K562 (cell line): ENCODE measurements around the gene PTP4A1. TPM values are rescaled to one million over a fixed set of nuclear protein-coding genes. Genes with fewer than 3 reads are reported as not detected.

ENCODE experiments used
- ATAC-seq: fragments of 200-7000 bp; cut with Tn5 transposase; 3 replicates; pipeline ENCODE4 v1.9.1; 2020; ENCODE audit warnings: moderate library complexity
- BruUV-seq: library from RNA; stranded (reverse); fragments of 400-500 nt; replicated peaks from 2 replicates; lab custom pipeline; 2021; lab: Mats Ljungman, UMichigan
- CTCF ChIA-PET: fragments of 300-600 bp; formaldehyde crosslinking; extraction: SDS; loops from one replicate; lab custom pipeline; 2021; ENCODE audit warnings: low intra/inter-chr PET ratio; lab: Yijun Ruan, JAX
- POLR2A ChIA-PET: fragments of 300-600, 350-650 bp; sonication (Branson Sonifier 250); formaldehyde crosslinking; extraction: SDS; loops from one replicate; lab custom pipeline; 2021; ENCODE audit warnings: antibody characterized with exemption, inconsistent platforms; lab: Yijun Ruan, JAX
- DNase-seq, 4 experiments: peaks; one replicate each; pipeline versions ENCODE4 v3.0.0 to v3.0.0-alpha.2; 2011 to 2018; ENCODE audit warnings: low spot score in 3 of 4, mixed read lengths in 3 of 4; ENCODE audit errors: extremely low read depth in 1 of 4
- FAIRE-seq: peaks from 2 replicates; lab custom pipeline; 2011; peaks lifted over from hg19 to GRCh38; lab: Jason Lieb, UNC
- H2AFZ ChIP-seq: 2 replicates; pipeline ENCODE4 v1.6.0; 2011; ENCODE audit warnings: low read depth, low read length, control low read depth, inconsistent platforms
- H3K27ac ChIP-seq: fragments of 200-600 bp; 3 replicates; pipeline ENCODE4 v1.8.0; 2011; ENCODE audit warnings: low read depth, mild to moderate bottlenecking, control low read depth, inconsistent platforms, low read length, moderate library complexity, mixed read lengths; ENCODE audit errors: extremely low read depth
- H3K27me3 ChIP-seq, 2 experiments: fragments of 300-600 bp in 1 of 2; 2 replicates in 1 of 2; 3 replicates in 1 of 2; pipeline versions ENCODE4 v1.6.0 to v1.8.0; 2011; ENCODE audit warnings: inconsistent platforms in 2 of 2, low read length in 2 of 2, mild to moderate bottlenecking in 1 of 2, mixed read lengths in 1 of 2, moderate library complexity in 1 of 2; ENCODE audit not compliant: control insufficient read depth in 2 of 2, insufficient read depth in 2 of 2
- H3K36me3 ChIP-seq: fragments of 300-600 bp; 3 replicates; pipeline ENCODE4 v1.8.0; 2011; ENCODE audit warnings: mild to moderate bottlenecking, low read length, inconsistent platforms; ENCODE audit not compliant: control insufficient read depth, insufficient read depth
- H3K4me1 ChIP-seq, 2 experiments: fragments of 200-600 bp in 1 of 2; replicated peaks in 1 of 2; 2 replicates in 1 of 2; 3 replicates in 1 of 2; pipeline versions ENCODE4 v1.5.1 to v1.8.0; 2011; ENCODE audit warnings: inconsistent platforms in 2 of 2, low read length in 2 of 2, mild to moderate bottlenecking in 1 of 2, mixed read lengths in 1 of 2, moderate library complexity in 1 of 2; ENCODE audit not compliant: control insufficient read depth in 2 of 2, insufficient read depth in 2 of 2
- H3K4me2 ChIP-seq: 2 replicates; pipeline ENCODE4 v1.6.1; 2011; ENCODE audit warnings: low read length, control low read depth, inconsistent platforms, mixed read lengths; ENCODE audit not compliant: insufficient read depth
- H3K4me3 ChIP-seq: fragments of 200-600 bp; sonication (generic), shearing (Covaris generic); 2 replicates; pipeline ENCODE4 v1.5.1; 2016; ENCODE audit warnings: control low read depth, inconsistent platforms
- H3K79me2 ChIP-seq: fragments of 200-600 bp; 3 replicates; pipeline ENCODE4 v1.8.0; 2011; ENCODE audit warnings: low read length, inconsistent platforms; ENCODE audit not compliant: control insufficient read depth, insufficient read depth
- H3K9ac ChIP-seq, 2 experiments: 2 replicates each; pipeline versions ENCODE4 v1.6.0 to v1.6.1; 2011; ENCODE audit warnings: low read depth in 2 of 2, low read length in 2 of 2, control low read depth in 1 of 2, inconsistent platforms in 1 of 2, mild to moderate bottlenecking in 1 of 2, mixed read lengths in 1 of 2; ENCODE audit not compliant: insufficient read depth in 1 of 2
- H3K9me1 ChIP-seq: one replicate; pipeline ENCODE4 v1.6.0; 2011; ENCODE audit warnings: inconsistent platforms, mild to moderate bottlenecking, low read length, moderate library complexity; ENCODE audit not compliant: control insufficient read depth, insufficient read depth
- H3K9me3 ChIP-seq: replicated peaks from 2 replicates; pipeline ENCODE4 v1.5.1; 2011; ENCODE audit warnings: low read depth, low read length, inconsistent platforms; ENCODE audit not compliant: control insufficient read depth, insufficient read depth
- H4K20me1 ChIP-seq: replicated peaks from 2 replicates; pipeline ENCODE4 v1.6.1; 2011; ENCODE audit warnings: low read length, inconsistent platforms, mixed read lengths; ENCODE audit not compliant: control insufficient read depth, insufficient read depth
- ELF1 ChIP-seq: fragments of 200-800 bp; sonication (Bioruptor generic); IDR thresholded peaks from 2 replicates; pipeline ENCODE4 v1.6.1; 2016; ENCODE audit warnings: missing genetic modification characterization, missing compliant biosample characterization
- HES1 ChIP-seq: fragments of 450-650 bp; IDR thresholded peaks from 2 replicates; pipeline ENCODE4 v1.6.1; 2016; ENCODE audit warnings: low read depth, mild to moderate bottlenecking, moderate library complexity
- RBBP5 ChIP-seq: fragments of 200-600 bp; sonication (generic); IDR thresholded peaks from 2 replicates; pipeline ENCODE4 v1.6.1; 2012; ENCODE audit warnings: borderline replicate concordance, mild to moderate bottlenecking, low read length, control low read depth, inconsistent platforms; ENCODE audit not compliant: insufficient read depth, poor library complexity, severe bottlenecking
- ZC3H11A ChIP-seq: IDR thresholded peaks from 2 replicates; pipeline ENCODE4 v1.6.1; 2012; ENCODE audit warnings: low read depth, low read length, improper control_type of control experiment
- ZNF121 ChIP-seq: sonication (generic); formaldehyde crosslinking; conservative IDR thresholded peaks from 2 replicates; pipeline ENCODE4 v1.8.0; 2022; ENCODE audit warnings: missing genetic modification reagents
- ZNF140 ChIP-seq: fragments of 250-450 bp; sonication (Bioruptor Pico); IDR thresholded peaks from 2 replicates; pipeline ENCODE4 v1.8.0; 2021; ENCODE audit warnings: moderate library complexity, mild to moderate bottlenecking, inconsistent platforms
- ZNF24 ChIP-seq: fragments of 450-650 bp; IDR thresholded peaks from 2 replicates; pipeline ENCODE4 v1.6.1; 2016
- ZNF707 ChIP-seq: fragments of 250-450 bp; sonication (Bioruptor Pico); conservative IDR thresholded peaks from 2 replicates; pipeline ENCODE4 v1.8.0; 2022; ENCODE audit warnings: inconsistent platforms, mild to moderate bottlenecking, moderate library complexity
- WGBS: fragments of 100-300 bp; shearing (Covaris generic); methylation state at CpG from one replicate; pipeline ENCODE4 v1.1.6; 2016; ENCODE audit warnings: low coverage, mixed read lengths; ENCODE audit not compliant: insufficient coverage; ENCODE audit errors: missing lambda C conversion rate; 5-methylcytosine and 5-hydroxymethylcytosine counted together
- in situ Hi-C: fragments of 300-500 bp; cut with MboI; formaldehyde crosslinking; loops from 4 replicates; pipeline ENCODE4 v1.15.0; 2018; ENCODE audit warnings: inconsistent platforms, mixed read lengths
- intact Hi-C: fragments of 100-400 bp; cut with micrococcal nuclease; formaldehyde crosslinking; loops from 2 replicates; pipeline ENCODE4 v1.14.2; 2022
- polyA plus RNA-seq, 8 experiments: library from polyadenylated mRNA; depleted of rRNA in 4 of 8; stranded (reverse) in 5 of 8; unstranded in 3 of 8; fragments of >200 nt; fragmentation: Nextera tagmentation in 2 of 8; fragmentation: Illumina TruSeq in 1 of 8; extraction: Ambion mirVana in 2 of 8; extraction: Trizol in 1 of 8; gene quantifications; 2 replicates each; pipeline versions ENCODE4 v1.2.1 to v1.2.3, GENCODE V29; 2011 to 2014; ENCODE audit warnings: inconsistent platforms in 1 of 8, missing spikeins in 1 of 8
- total RNA-seq, 7 experiments: library from RNA; depleted of rRNA in 6 of 7; stranded (reverse); fragments of >200 nt in 6 of 7; fragmentation: Illumina TruSeq in 2 of 7; extraction: Trizol in 2 of 7; gene quantifications; 2 replicates each; pipeline versions ENCODE4 v1.2.1 to v1.2.3, GENCODE V29; 2011 to 2021; ENCODE audit warnings: low replicate concordance in 1 of 7
- TF ChIP-seq, protein P1 (sequence below), 2 experiments: IDR thresholded peaks; 2 replicates each; pipeline ENCODE4 v1.6.1; 2012; ENCODE audit warnings: improper control_type of control experiment in 2 of 2, low read depth in 2 of 2, low read length in 2 of 2, borderline replicate concordance in 1 of 2
- TF ChIP-seq, protein P2 (sequence below): fragments of 450-650 bp; IDR thresholded peaks from 2 replicates; pipeline ENCODE4 v1.6.1; 2018; ENCODE audit not compliant: partially characterized antibody
- TF ChIP-seq, protein P3 (sequence below): sonication (generic); formaldehyde crosslinking; IDR thresholded peaks from 2 replicates; pipeline ENCODE4 v1.8.0; 2022; ENCODE audit warnings: mild to moderate bottlenecking, missing genetic modification reagents

PTP4A1 gene
- total and polyA plus RNA-seq, 9 of the 15 experiments (the other 6 are each of a cell fraction or from before 2014, with no cell fraction given), result 3.7 to 67.5 (median 13.1) TPM

- TF ChIP-seq ZC3H11A, result no peak
- TF ChIP-seq, protein P1, sequence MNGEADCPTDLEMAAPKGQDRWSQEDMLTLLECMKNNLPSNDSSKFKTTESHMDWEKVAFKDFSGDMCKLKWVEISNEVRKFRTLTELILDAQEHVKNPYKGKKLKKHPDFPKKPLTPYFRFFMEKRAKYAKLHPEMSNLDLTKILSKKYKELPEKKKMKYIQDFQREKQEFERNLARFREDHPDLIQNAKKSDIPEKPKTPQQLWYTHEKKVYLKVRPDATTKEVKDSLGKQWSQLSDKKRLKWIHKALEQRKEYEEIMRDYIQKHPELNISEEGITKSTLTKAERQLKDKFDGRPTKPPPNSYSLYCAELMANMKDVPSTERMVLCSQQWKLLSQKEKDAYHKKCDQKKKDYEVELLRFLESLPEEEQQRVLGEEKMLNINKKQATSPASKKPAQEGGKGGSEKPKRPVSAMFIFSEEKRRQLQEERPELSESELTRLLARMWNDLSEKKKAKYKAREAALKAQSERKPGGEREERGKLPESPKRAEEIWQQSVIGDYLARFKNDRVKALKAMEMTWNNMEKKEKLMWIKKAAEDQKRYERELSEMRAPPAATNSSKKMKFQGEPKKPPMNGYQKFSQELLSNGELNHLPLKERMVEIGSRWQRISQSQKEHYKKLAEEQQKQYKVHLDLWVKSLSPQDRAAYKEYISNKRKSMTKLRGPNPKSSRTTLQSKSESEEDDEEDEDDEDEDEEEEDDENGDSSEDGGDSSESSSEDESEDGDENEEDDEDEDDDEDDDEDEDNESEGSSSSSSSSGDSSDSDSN (IDR thresholded peaks at IDR 0.05; ENCODE audit: borderline replicate concordance in 1 of 2, low read depth in 2 of 2, low read length in 2 of 2), result no peak
- no peak for TF ChIP-seq RBBP5
- TF ChIP-seq ZNF121 (CRISPR knock-in tag), result no peak
- TF ChIP-seq, all 486 proteins: peak for 0
These were observed 34.4 kb upstream of the PTP4A1 start (continued) for GRCh38 chr6:63537959-63538300.

DNA sequence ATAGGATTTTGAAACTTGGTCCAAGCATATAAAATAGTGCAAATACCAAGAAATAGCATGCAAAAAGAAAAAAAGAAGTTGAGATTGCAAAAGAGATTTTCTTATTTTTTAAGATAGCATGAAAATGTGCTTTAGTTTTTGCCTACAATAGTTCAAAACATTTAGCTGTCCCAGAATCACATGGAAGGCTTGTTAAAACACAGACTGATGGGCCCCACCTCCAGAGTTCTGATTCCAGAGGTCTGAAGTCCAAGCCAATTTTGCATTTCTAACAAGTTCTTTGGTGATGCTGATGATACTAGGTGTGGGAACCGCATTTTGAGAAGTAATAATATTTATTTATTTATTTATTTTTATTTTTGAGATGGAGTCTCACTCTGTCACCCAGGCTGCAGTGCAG, 33.7 kb upstream of the PTP4A1 start:
- Histone ChIP-seq H3K9ac (no peak overlapping the region), H3K79me2 (no peaks in the 10 kb centered on the region), H3K9me3 (no peaks in the 10 kb centered on the region), H3K4me2 (no peak overlapping the region), H3K4me1 (no peaks in the 10 kb centered on the region), H3K27me3 (no peaks in the 10 kb centered on the region), H3K4me3 (no peak overlapping the region), H3K27ac (no peak overlapping the region), H4K20me1 (no peaks in the 10 kb centered on the region), H3K9me1 (no peaks in the 10 kb centered on the region), H3K36me3 (no peaks in the 10 kb centered on the region), H2AFZ (no peak overlapping the region)
- 0% methylated on average over 1 of the region's 1 CpG for WGBS
- ATAC-seq (no peak), DNase-seq (no peak), FAIRE-seq (no peak)
- in situ Hi-C loops, result no loop called here
- ChIA-PET POLR2A (no interaction called here), CTCF (no interaction called here)
- intact Hi-C loops, result no loop called here
- BruUV-seq, result no TSS peak
- no peak for TF ChIP-seq ELF1
- no peak for TF ChIP-seq ZNF24
- TF ChIP-seq ZNF707 (CRISPR knock-in tag), result no peak
- TF ChIP-seq ZNF140 (CRISPR knock-in tag), result no peak
- no peak for TF ChIP-seq HES1
- TF ChIP-seq, protein P2, sequence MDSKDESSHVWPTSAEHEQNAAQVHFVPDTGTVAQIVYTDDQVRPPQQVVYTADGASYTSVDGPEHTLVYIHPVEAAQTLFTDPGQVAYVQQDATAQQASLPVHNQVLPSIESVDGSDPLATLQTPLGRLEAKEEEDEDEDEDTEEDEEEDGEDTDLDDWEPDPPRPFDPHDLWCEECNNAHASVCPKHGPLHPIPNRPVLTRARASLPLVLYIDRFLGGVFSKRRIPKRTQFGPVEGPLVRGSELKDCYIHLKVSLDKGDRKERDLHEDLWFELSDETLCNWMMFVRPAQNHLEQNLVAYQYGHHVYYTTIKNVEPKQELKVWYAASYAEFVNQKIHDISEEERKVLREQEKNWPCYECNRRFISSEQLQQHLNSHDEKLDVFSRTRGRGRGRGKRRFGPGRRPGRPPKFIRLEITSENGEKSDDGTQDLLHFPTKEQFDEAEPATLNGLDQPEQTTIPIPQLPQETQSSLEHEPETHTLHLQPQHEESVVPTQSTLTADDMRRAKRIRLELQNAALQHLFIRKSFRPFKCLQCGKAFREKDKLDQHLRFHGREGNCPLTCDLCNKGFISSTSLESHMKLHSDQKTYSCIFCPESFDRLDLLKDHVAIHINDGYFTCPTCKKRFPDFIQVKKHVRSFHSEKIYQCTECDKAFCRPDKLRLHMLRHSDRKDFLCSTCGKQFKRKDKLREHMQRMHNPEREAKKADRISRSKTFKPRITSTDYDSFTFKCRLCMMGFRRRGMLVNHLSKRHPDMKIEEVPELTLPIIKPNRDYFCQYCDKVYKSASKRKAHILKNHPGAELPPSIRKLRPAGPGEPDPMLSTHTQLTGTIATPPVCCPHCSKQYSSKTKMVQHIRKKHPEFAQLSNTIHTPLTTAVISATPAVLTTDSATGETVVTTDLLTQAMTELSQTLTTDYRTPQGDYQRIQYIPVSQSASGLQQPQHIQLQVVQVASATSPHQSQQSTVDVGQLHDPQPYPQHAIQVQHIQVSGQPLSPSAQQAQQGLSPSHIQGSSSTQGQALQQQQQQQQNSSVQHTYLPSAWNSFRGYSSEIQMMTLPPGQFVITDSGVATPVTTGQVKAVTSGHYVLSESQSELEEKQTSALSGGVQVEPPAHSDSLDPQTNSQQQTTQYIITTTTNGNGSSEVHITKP, result no peak
- TF ChIP-seq, protein P3, sequence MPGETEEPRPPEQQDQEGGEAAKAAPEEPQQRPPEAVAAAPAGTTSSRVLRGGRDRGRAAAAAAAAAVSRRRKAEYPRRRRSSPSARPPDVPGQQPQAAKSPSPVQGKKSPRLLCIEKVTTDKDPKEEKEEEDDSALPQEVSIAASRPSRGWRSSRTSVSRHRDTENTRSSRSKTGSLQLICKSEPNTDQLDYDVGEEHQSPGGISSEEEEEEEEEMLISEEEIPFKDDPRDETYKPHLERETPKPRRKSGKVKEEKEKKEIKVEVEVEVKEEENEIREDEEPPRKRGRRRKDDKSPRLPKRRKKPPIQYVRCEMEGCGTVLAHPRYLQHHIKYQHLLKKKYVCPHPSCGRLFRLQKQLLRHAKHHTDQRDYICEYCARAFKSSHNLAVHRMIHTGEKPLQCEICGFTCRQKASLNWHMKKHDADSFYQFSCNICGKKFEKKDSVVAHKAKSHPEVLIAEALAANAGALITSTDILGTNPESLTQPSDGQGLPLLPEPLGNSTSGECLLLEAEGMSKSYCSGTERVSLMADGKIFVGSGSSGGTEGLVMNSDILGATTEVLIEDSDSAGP, result no peak
